Keratinocyte (primary cell): ENCODE results near the gene NAIF1.

Source experiments
- EZH2 ChIP-seq: IDR thresholded peaks from one replicate; pipeline ENCODE4 v1.6.1; 2012; ENCODE audit warnings: inconsistent platforms, mild to moderate bottlenecking, low read length, moderate library complexity
- TF ChIP-seq, protein P1 (sequence below), 3 experiments: IDR thresholded peaks in 1 of 3; conservative IDR thresholded peaks in 1 of 3; optimal IDR thresholded peaks in 1 of 3; 2 replicates in 2 of 3; 3 replicates in 1 of 3; pipeline versions ENCODE3 to v1.5.1; 2011; ENCODE audit warnings: low read length in 3 of 3, mild to moderate bottlenecking in 3 of 3, moderate library complexity in 2 of 3, control low read depth in 1 of 3, inconsistent platforms in 1 of 3; ENCODE audit not compliant: insufficient read depth in 2 of 3; ENCODE audit errors: extremely low read depth in 1 of 3

DNA sequence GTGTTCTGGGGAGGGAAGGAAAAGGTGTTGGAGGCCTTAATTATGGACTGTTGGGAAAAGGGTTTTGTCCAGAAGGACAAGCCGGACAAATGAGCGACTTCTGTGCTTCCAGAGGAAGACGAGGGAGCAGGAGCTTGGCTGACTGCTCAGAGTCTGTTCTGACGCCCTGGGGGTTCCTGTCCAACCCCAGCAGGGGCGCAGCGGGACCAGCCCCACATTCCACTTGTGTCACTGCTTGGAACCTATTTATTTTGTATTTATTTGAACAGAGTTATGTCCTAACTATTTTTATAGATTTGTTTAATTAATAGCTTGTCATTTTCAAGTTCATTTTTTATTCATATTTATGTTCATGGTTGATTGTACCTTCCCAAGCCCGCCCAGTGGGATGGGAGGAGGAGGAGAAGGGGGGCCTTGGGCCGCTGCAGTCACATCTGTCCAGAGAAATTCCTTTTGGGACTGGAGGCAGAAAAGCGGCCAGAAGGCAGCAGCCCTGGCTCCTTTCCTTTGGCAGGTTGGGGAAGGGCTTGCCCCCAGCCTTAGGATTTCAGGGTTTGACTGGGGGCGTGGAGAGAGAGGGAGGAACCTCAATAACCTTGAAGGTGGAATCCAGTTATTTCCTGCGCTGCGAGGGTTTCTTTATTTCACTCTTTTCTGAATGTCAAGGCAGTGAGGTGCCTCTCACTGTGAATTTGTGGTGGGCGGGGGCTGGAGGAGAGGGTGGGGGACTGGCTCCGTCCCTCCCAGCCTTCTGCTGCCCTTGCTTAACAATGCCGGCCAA is 41.3 kb upstream of the NAIF1 start:
- TF ChIP-seq, protein P1, sequence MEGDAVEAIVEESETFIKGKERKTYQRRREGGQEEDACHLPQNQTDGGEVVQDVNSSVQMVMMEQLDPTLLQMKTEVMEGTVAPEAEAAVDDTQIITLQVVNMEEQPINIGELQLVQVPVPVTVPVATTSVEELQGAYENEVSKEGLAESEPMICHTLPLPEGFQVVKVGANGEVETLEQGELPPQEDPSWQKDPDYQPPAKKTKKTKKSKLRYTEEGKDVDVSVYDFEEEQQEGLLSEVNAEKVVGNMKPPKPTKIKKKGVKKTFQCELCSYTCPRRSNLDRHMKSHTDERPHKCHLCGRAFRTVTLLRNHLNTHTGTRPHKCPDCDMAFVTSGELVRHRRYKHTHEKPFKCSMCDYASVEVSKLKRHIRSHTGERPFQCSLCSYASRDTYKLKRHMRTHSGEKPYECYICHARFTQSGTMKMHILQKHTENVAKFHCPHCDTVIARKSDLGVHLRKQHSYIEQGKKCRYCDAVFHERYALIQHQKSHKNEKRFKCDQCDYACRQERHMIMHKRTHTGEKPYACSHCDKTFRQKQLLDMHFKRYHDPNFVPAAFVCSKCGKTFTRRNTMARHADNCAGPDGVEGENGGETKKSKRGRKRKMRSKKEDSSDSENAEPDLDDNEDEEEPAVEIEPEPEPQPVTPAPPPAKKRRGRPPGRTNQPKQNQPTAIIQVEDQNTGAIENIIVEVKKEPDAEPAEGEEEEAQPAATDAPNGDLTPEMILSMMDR (optimal IDR thresholded peaks at IDR 0.05 in 1 of 3, IDR thresholded peaks at IDR 0.05 in 1 of 3, conservative IDR thresholded peaks at IDR 0.05 in 1 of 3; ENCODE audit: extremely low read depth in 1 of 3, insufficient read depth in 2 of 3, low read length in 3 of 3), result no peak
- no peak for TF ChIP-seq EZH2
